Endodermal cell (in vitro differentiated cells): ENCODE measurements around the gene DBT. TPM values are rescaled to one million over a fixed set of nuclear protein-coding genes. Genes with fewer than 3 reads are reported as not detected.

Experiments used
- DNase-seq: peaks from one replicate; pipeline ENCODE4 v3.0.0-alpha.2; 2017
- H3K27ac ChIP-seq: 2 replicates; pipeline ENCODE4 v1.5.1; 2013; ENCODE audit warnings: mild to moderate bottlenecking, low read depth, low read length, moderate library complexity
- H3K27me3 ChIP-seq: 2 replicates; pipeline ENCODE4 v1.6.1; 2013; ENCODE audit warnings: mild to moderate bottlenecking, low read length, moderate library complexity; ENCODE audit not compliant: insufficient read depth, control insufficient read depth, poor library complexity, severe bottlenecking
- H3K36me3 ChIP-seq: 2 replicates; pipeline ENCODE4 v1.7.0; 2013; ENCODE audit warnings: mild to moderate bottlenecking, low read length, moderate library complexity; ENCODE audit not compliant: control insufficient read depth, insufficient read depth
- H3K4me1 ChIP-seq: one replicate; pipeline ENCODE4 v1.7.0; 2013; ENCODE audit warnings: low read length; ENCODE audit not compliant: control insufficient read depth, insufficient read depth
- H3K4me3 ChIP-seq: 2 replicates; pipeline ENCODE4 v1.5.1; 2013; ENCODE audit warnings: mild to moderate bottlenecking, low read length, moderate library complexity
- H3K9ac ChIP-seq: 2 replicates; pipeline ENCODE4 v1.6.1; 2013; ENCODE audit warnings: mild to moderate bottlenecking, low read length, moderate library complexity; ENCODE audit not compliant: poor library complexity, severe bottlenecking; ENCODE audit errors: extremely low read depth
- H3K9me3 ChIP-seq: 2 replicates; pipeline ENCODE4 v1.6.1; 2013; ENCODE audit warnings: mild to moderate bottlenecking, low read length, moderate library complexity; ENCODE audit not compliant: control insufficient read depth
- H3K27ac Mint-ChIP-seq: 2 replicates; pipeline ENCODE4 v1.8.0; 2020; ENCODE audit warnings: mixed read lengths
- H3K27me3 Mint-ChIP-seq: 2 replicates; pipeline ENCODE4 v1.8.0; 2021; ENCODE audit warnings: mild to moderate bottlenecking, mixed read lengths; ENCODE audit not compliant: insufficient read depth
- H3K36me3 Mint-ChIP-seq: 2 replicates; pipeline ENCODE4 v1.8.0; 2020; ENCODE audit warnings: low read depth, mixed read lengths
- H3K4me1 Mint-ChIP-seq: 2 replicates; pipeline ENCODE4 v1.8.0; 2020; ENCODE audit warnings: mixed read lengths
- H3K4me3 Mint-ChIP-seq: 2 replicates; pipeline ENCODE4 v1.8.0; 2020; ENCODE audit warnings: mild to moderate bottlenecking, moderate library complexity, mixed read lengths
- H3K9me3 Mint-ChIP-seq: 2 replicates; pipeline ENCODE4 v1.8.0; 2020; ENCODE audit warnings: mild to moderate bottlenecking, mixed read lengths
- WGBS, 2 experiments: methylation state at CpG; one replicate each; pipeline versions ENCODE4 v1.1.5 to v1.1.7; 2013; ENCODE audit warnings: missing lambda C conversion rate in 2 of 2, mixed read lengths in 1 of 2; ENCODE audit not compliant: insufficient coverage in 1 of 2, insufficient read length in 1 of 2; 5-methylcytosine and 5-hydroxymethylcytosine counted together
- total RNA-seq, 2 donors: library from RNA; stranded (reverse); fragmentation: NEBNext Ultra II Directional in 1 of 2; extraction: Animal tissue kit (Norgen Biotek cat#: 25700) in 1 of 2; gene quantifications; 2 replicates in 1 of 2; 3 replicates in 1 of 2; pipeline ENCODE4 v1.2.1, GENCODE V29; 2021
- TF ChIP-seq, protein P1 (sequence below): fragments of 200-600 bp; sonication (generic); conservative IDR thresholded peaks from 2 replicates; pipeline ENCODE4 v1.5.0; 2021; ENCODE audit warnings: antibody characterized with exemption, mild to moderate bottlenecking

The DBT gene
- total RNA-seq, 2 donors from 2014 or later: 23.0 to 24.6 TPM

DNA sequence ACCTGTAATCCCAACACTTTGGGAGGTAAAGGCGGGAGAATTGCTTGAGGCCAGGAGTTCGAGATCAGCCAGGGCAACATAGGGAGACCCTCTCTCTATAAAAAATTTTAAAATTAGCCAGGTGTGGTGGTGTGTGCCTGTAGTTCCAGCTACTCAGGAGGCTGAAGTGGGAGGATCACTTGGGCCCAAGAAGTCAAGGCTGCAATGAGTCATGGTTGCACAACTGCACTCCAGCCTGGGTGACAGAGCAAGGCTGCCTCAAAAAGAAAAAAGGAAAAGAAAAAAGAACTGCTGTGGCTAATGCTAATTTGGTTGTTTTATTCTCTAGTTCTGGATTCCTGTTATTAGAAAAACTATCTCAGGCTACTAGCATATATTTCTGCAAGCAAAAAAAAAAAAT lies 29.8 kb downstream of the DBT start:
- TF ChIP-seq, protein P1, sequence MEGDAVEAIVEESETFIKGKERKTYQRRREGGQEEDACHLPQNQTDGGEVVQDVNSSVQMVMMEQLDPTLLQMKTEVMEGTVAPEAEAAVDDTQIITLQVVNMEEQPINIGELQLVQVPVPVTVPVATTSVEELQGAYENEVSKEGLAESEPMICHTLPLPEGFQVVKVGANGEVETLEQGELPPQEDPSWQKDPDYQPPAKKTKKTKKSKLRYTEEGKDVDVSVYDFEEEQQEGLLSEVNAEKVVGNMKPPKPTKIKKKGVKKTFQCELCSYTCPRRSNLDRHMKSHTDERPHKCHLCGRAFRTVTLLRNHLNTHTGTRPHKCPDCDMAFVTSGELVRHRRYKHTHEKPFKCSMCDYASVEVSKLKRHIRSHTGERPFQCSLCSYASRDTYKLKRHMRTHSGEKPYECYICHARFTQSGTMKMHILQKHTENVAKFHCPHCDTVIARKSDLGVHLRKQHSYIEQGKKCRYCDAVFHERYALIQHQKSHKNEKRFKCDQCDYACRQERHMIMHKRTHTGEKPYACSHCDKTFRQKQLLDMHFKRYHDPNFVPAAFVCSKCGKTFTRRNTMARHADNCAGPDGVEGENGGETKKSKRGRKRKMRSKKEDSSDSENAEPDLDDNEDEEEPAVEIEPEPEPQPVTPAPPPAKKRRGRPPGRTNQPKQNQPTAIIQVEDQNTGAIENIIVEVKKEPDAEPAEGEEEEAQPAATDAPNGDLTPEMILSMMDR: no peak
- Mint-ChIP-seq H3K4me3 (no peak overlapping the region), H3K4me1 (peaks cover 9% of the 10 kb centered on the region), H3K9me3 (no peaks in the 10 kb centered on the region), H3K36me3 (peaks cover 27% of the 10 kb centered on the region), H3K27me3 (no peaks in the 10 kb centered on the region), H3K27ac (peak overlapping the region; percentile 62)
- WGBS, 2 experiments: 95% methylated on average over 2 of the region's 2 CpGs; no CpG with 5 or more reads in 1 of the 2 experiments
- H3K9ac ChIP-seq: no peak overlapping the region
- no peaks in the 10 kb centered on the region for H3K27me3 ChIP-seq
- H3K9me3 ChIP-seq: no peaks in the 10 kb centered on the region
- no peak for DNase-seq
- no peak overlapping the region for H3K27ac ChIP-seq
- H3K4me1 ChIP-seq: no peaks in the 10 kb centered on the region
- H3K36me3 ChIP-seq: peaks cover 33% of the 10 kb centered on the region
- H3K4me3 ChIP-seq: no peak overlapping the region

DNA sequence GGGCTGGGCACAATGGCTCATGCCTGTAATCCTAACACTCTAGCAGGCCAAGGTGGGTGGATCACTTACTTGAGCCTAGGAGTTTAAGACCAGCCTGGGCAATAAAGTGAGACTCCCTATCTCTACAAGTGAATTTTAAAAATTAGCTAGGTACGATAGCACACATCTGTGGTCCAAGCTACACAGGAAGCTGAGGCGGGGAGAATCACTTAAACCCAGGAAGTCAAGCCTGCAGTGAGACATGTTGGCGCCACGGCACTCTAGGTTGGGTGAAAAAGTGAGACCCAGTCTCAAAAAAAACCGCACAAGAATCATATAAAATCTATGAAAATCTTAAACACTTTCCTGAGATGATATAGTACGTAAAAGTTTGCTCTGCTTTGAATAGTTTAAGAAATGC lies 30.2 kb downstream of the DBT start:
- Histone ChIP-seq H3K9me3 (no peaks in the 10 kb centered on the region), H3K36me3 (peaks cover 36% of the 10 kb centered on the region), H3K4me1 (no peaks in the 10 kb centered on the region), H3K4me3 (no peak overlapping the region), H3K27me3 (no peaks in the 10 kb centered on the region), H3K9ac (no peak overlapping the region), H3K27ac (no peak overlapping the region)
- TF ChIP-seq, protein P1: no peak
- WGBS, 2 experiments: 82 to 100% methylated on average over 1 to 6 of the region's 6 CpGs
- no peak for DNase-seq
- H3K27me3 Mint-ChIP-seq: no peaks in the 10 kb centered on the region
- no peaks in the 10 kb centered on the region for H3K9me3 Mint-ChIP-seq
- no peak overlapping the region for H3K4me3 Mint-ChIP-seq
- H3K4me1 Mint-ChIP-seq: peaks cover 9% of the 10 kb centered on the region
- peak overlapping the region; percentile 62 for H3K27ac Mint-ChIP-seq
- H3K36me3 Mint-ChIP-seq: peaks cover 31% of the 10 kb centered on the region

DNA sequence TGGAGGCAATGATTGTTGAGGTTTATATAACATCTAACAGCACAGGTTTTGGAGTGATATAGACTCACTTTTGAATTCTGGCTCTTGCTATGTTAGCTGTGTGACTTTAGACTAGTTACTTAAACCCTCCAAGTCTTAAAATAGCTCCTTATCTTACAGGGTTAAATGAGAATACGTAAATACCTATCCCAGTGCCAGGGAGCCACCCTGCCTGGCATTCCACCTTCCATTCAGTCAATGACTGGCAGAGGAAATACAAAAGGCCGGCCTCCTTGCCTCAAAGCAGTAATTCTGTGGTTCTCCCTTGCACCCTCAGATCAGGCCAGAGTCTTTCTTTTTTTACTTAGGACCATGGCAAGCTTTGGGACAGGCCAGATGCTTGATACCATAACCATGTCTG lies 31.8 kb downstream of the DBT start:
- TF ChIP-seq, protein P1: no peak
- peak overlapping the region; percentile 25 for H3K4me3 ChIP-seq
- no peak for DNase-seq
- Mint-ChIP-seq H3K36me3 (peaks cover 38% of the 10 kb centered on the region), H3K27me3 (no peaks in the 10 kb centered on the region), H3K27ac (peak overlapping the region; percentile 86), H3K4me3 (no peak overlapping the region), H3K9me3 (no peaks in the 10 kb centered on the region), H3K4me1 (peaks cover 9% of the 10 kb centered on the region)
- WGBS, 2 experiments: 88% methylated on average over 1 to 2 of the region's 2 CpGs
- H3K9ac ChIP-seq: no peak overlapping the region
- no peaks in the 10 kb centered on the region for H3K9me3 ChIP-seq
- peaks cover 35% of the 10 kb centered on the region for H3K36me3 ChIP-seq
- H3K4me1 ChIP-seq: no peaks in the 10 kb centered on the region
- H3K27ac ChIP-seq: peak overlapping the region; percentile 29
- no peaks in the 10 kb centered on the region for H3K27me3 ChIP-seq
